ENCODE measurements around the gene AASDH. TPM values are rescaled to one million over a fixed set of nuclear protein-coding genes. Genes with fewer than 3 reads are reported as not detected.
A peak's percentile ranks its signal among the peaks of the same experiment; 100 is the strongest.

AASDH gene
- total RNA-seq, 1 experiment from 2014 or later: 8.5 TPM

DNA sequence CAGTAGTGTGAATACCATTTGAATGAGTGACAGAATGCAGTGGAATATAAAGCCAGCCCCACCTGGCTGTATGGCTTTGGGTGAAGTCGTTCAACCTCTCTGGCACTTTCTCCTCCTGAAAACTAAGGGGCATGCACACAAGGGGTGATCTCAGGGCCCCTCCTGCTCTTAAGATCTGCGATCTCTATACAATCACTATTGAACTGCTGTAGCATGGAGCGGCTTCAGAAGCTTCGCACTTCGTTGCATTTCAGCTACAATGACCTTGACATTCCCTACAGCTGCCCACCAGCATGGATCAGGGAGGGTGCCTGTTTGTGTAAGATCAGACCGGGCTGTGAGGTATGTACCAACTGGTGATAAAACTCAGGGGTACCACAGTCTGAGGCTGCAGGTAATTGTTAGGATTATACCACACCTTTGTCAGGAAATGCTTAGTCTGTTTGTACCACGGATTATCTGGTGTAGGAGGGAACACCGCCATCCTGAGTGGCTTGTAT, 85.2 kb downstream of the AASDH start:
- H3K4me3 Mint-ChIP-seq (ENCODE audit: low read depth, unreplicated experiment): no peak overlapping the region
- BruUV-seq (replicated peaks): no TSS peak
- no peaks in the 10 kb centered on the region for H3K36me3 Mint-ChIP-seq (ENCODE audit: insufficient read depth, unreplicated experiment)
- H3K9me3 Mint-ChIP-seq (ENCODE audit: low read depth, unreplicated experiment): no peaks in the 10 kb centered on the region
- peaks cover 10% of the 10 kb centered on the region for H3K4me1 Mint-ChIP-seq (ENCODE audit: low read depth, unreplicated experiment)
- H3K27me3 Mint-ChIP-seq (ENCODE audit: unreplicated experiment): no peaks in the 10 kb centered on the region
- intact Hi-C loops (cut with micrococcal nuclease; ENCODE audit: unreplicated experiment): loop anchor here (1.0 to 2.0 kb wide), 4 partner anchors 61 to 354 kb away; partner anchors contain the start of gene CEP135
- TF ChIP-seq, protein P1, sequence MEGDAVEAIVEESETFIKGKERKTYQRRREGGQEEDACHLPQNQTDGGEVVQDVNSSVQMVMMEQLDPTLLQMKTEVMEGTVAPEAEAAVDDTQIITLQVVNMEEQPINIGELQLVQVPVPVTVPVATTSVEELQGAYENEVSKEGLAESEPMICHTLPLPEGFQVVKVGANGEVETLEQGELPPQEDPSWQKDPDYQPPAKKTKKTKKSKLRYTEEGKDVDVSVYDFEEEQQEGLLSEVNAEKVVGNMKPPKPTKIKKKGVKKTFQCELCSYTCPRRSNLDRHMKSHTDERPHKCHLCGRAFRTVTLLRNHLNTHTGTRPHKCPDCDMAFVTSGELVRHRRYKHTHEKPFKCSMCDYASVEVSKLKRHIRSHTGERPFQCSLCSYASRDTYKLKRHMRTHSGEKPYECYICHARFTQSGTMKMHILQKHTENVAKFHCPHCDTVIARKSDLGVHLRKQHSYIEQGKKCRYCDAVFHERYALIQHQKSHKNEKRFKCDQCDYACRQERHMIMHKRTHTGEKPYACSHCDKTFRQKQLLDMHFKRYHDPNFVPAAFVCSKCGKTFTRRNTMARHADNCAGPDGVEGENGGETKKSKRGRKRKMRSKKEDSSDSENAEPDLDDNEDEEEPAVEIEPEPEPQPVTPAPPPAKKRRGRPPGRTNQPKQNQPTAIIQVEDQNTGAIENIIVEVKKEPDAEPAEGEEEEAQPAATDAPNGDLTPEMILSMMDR (IDR thresholded peaks at IDR 0.05; ENCODE audit: unreplicated experiment): no peak
- CTCF ChIA-PET: no interaction called here
- no peak for DNase-seq
- no peak overlapping the region for H3K27ac Mint-ChIP-seq (ENCODE audit: unreplicated experiment)

DNA sequence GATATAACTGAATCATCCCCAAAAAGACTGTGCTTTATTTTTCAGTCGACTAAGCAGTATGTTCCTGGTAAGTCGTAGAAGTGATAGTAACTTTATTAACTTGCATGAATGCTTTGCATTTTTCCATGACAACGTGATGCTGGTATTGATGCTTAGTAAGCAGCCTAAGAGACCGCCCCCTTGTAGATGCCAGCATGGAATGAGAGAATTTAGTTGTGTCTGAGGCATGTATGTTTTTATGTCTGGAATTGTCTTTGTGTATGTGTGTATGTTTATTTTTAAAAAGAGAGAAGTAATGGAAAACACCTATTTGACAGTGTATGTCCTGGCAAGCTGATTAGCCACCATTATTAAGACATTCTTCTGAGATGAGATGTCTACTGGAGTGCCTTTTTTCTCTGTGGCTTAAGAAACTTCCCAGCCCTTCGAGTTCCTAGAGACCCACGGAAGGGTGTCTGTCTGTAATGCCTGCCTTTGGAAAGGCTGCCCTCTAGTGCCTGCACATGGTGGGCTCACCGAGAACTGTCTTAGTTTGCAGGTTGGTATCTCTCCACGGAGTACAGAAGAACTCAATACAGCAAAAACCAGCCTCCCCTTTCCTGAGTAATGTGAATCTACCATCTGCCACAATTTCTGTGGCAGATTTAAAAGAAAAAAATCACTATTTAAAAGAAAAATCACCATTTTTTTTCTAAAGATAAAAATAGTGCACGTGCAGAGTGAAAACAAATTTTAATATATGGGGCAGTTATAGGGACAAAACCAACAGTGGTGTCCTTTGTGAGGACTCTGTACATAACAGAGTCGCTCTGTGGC, 85.9 kb downstream of the AASDH start:
- peaks cover 10% of the 10 kb centered on the region for H3K4me1 Mint-ChIP-seq (ENCODE audit: low read depth, unreplicated experiment)
- no peaks in the 10 kb centered on the region for H3K36me3 Mint-ChIP-seq (ENCODE audit: insufficient read depth, unreplicated experiment)
- peak; percentile 70 for DNase-seq
- H3K27ac Mint-ChIP-seq (ENCODE audit: unreplicated experiment): no peak overlapping the region
- TF ChIP-seq, protein P1 (IDR thresholded peaks at IDR 0.05; ENCODE audit: unreplicated experiment): peak; percentile 61
- intact Hi-C loops (cut with micrococcal nuclease; ENCODE audit: unreplicated experiment): loop anchor here (1.0 to 2.0 kb wide), 4 partner anchors 61 to 353 kb away; partner anchors contain the start of gene CEP135
- H3K27me3 Mint-ChIP-seq (ENCODE audit: unreplicated experiment): no peaks in the 10 kb centered on the region
- CTCF ChIA-PET: interaction anchor here (1.1 to 1.2 kb wide), 2 partner anchors 170 to 352 kb away, joined by 3 to 4 read pairs; partner anchors contain the start of gene CEP135
- BruUV-seq (replicated peaks): no TSS peak
- H3K4me3 Mint-ChIP-seq (ENCODE audit: low read depth, unreplicated experiment): no peak overlapping the region
- H3K9me3 Mint-ChIP-seq (ENCODE audit: low read depth, unreplicated experiment): no peaks in the 10 kb centered on the region

DNA sequence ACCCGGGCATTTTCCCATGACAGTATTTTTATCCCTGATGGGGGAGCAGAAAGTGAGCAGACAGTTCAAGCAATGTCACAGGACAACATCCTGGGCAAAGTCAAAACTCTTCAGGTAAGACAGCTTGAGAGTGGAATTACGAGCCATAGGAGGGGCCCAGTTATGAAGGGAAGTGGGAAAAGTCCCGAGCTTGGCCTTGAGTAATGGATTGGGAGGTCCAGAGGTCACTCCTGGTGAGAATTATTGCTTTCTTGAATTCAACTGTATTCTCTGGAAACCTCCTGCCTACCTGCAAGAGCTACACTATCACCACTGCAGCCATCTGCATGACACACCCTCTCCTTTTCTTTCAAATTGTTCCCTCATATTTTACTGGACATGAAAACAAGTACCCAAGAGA, 89.1 kb downstream of the AASDH start:
- no peak overlapping the region for H3K27ac Mint-ChIP-seq (ENCODE audit: unreplicated experiment)
- H3K27me3 Mint-ChIP-seq (ENCODE audit: unreplicated experiment): no peaks in the 10 kb centered on the region
- peaks cover 2% of the 10 kb centered on the region for H3K9me3 Mint-ChIP-seq (ENCODE audit: low read depth, unreplicated experiment)
- CTCF ChIA-PET: no interaction called here
- TF ChIP-seq, protein P1 (IDR thresholded peaks at IDR 0.05; ENCODE audit: unreplicated experiment): no peak
- no peak overlapping the region for H3K4me3 Mint-ChIP-seq (ENCODE audit: low read depth, unreplicated experiment)
- intact Hi-C loops (cut with micrococcal nuclease; ENCODE audit: unreplicated experiment): no loop called here
- no peak for DNase-seq
- BruUV-seq (replicated peaks): no TSS peak
- H3K4me1 Mint-ChIP-seq (ENCODE audit: low read depth, unreplicated experiment): no peaks in the 10 kb centered on the region
- H3K36me3 Mint-ChIP-seq (ENCODE audit: insufficient read depth, unreplicated experiment): no peaks in the 10 kb centered on the region

DNA sequence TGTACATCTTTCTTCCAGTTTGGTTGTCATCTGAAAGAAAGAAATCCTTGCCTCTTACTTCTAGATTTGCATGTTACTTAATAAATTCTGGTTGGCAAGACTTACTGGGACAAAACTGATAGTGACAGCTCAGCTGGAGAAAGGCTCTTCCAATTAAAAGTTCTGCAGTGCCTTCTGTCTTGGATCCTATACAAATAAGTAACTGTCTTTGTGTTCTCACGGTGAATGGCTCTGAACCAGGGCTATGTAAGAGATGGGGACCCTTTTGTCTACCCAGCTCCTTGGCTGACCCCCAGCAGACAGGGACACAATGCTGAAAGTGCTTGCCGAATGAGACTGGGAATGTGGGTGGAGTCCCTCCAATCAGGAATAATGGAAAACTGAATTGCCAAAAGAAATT, 89.5 kb downstream of the AASDH start:
- H3K27ac Mint-ChIP-seq (ENCODE audit: unreplicated experiment): no peak overlapping the region
- peaks cover 6% of the 10 kb centered on the region for H3K9me3 Mint-ChIP-seq (ENCODE audit: low read depth, unreplicated experiment)
- BruUV-seq (replicated peaks): no TSS peak
- TF ChIP-seq, protein P1 (IDR thresholded peaks at IDR 0.05; ENCODE audit: unreplicated experiment): no peak
- no peak for DNase-seq
- intact Hi-C loops (cut with micrococcal nuclease; ENCODE audit: unreplicated experiment): no loop called here
- no peaks in the 10 kb centered on the region for H3K4me1 Mint-ChIP-seq (ENCODE audit: low read depth, unreplicated experiment)
- no peaks in the 10 kb centered on the region for H3K27me3 Mint-ChIP-seq (ENCODE audit: unreplicated experiment)
- no peaks in the 10 kb centered on the region for H3K36me3 Mint-ChIP-seq (ENCODE audit: insufficient read depth, unreplicated experiment)
- CTCF ChIA-PET: no interaction called here
- H3K4me3 Mint-ChIP-seq (ENCODE audit: low read depth, unreplicated experiment): no peak overlapping the region

Data from Calu3 (cell line).